Endodermal cell (in vitro differentiated cells): Measurements from ENCODE around the gene LMX1B. TPM values are rescaled to one million over a fixed set of nuclear protein-coding genes. Genes with fewer than 3 reads are reported as not detected.
"Not testable (repeated sequence)": the region's sequence is repeated elsewhere in the genome, so short reads cannot be mapped to it uniquely, and the experiment has no call there.

ENCODE experiments used
- DNase-seq: peaks from one replicate; pipeline ENCODE4 v3.0.0-alpha.2; 2017
- H3K27ac ChIP-seq: 2 replicates; pipeline ENCODE4 v1.5.1; 2013; ENCODE audit warnings: mild to moderate bottlenecking, low read depth, low read length, moderate library complexity
- H3K27me3 ChIP-seq: 2 replicates; pipeline ENCODE4 v1.6.1; 2013; ENCODE audit warnings: mild to moderate bottlenecking, low read length, moderate library complexity; ENCODE audit not compliant: insufficient read depth, control insufficient read depth, poor library complexity, severe bottlenecking
- H3K36me3 ChIP-seq: 2 replicates; pipeline ENCODE4 v1.7.0; 2013; ENCODE audit warnings: mild to moderate bottlenecking, low read length, moderate library complexity; ENCODE audit not compliant: control insufficient read depth, insufficient read depth
- H3K4me1 ChIP-seq: one replicate; pipeline ENCODE4 v1.7.0; 2013; ENCODE audit warnings: low read length; ENCODE audit not compliant: control insufficient read depth, insufficient read depth
- H3K4me3 ChIP-seq: 2 replicates; pipeline ENCODE4 v1.5.1; 2013; ENCODE audit warnings: mild to moderate bottlenecking, low read length, moderate library complexity
- H3K9ac ChIP-seq: 2 replicates; pipeline ENCODE4 v1.6.1; 2013; ENCODE audit warnings: mild to moderate bottlenecking, low read length, moderate library complexity; ENCODE audit not compliant: poor library complexity, severe bottlenecking; ENCODE audit errors: extremely low read depth
- H3K9me3 ChIP-seq: 2 replicates; pipeline ENCODE4 v1.6.1; 2013; ENCODE audit warnings: mild to moderate bottlenecking, low read length, moderate library complexity; ENCODE audit not compliant: control insufficient read depth
- H3K27ac Mint-ChIP-seq: 2 replicates; pipeline ENCODE4 v1.8.0; 2020; ENCODE audit warnings: mixed read lengths
- H3K27me3 Mint-ChIP-seq: 2 replicates; pipeline ENCODE4 v1.8.0; 2021; ENCODE audit warnings: mild to moderate bottlenecking, mixed read lengths; ENCODE audit not compliant: insufficient read depth
- H3K36me3 Mint-ChIP-seq: 2 replicates; pipeline ENCODE4 v1.8.0; 2020; ENCODE audit warnings: low read depth, mixed read lengths
- H3K4me1 Mint-ChIP-seq: 2 replicates; pipeline ENCODE4 v1.8.0; 2020; ENCODE audit warnings: mixed read lengths
- H3K4me3 Mint-ChIP-seq: 2 replicates; pipeline ENCODE4 v1.8.0; 2020; ENCODE audit warnings: mild to moderate bottlenecking, moderate library complexity, mixed read lengths
- H3K9me3 Mint-ChIP-seq: 2 replicates; pipeline ENCODE4 v1.8.0; 2020; ENCODE audit warnings: mild to moderate bottlenecking, mixed read lengths
- CTCF ChIP-seq: fragments of 200-600 bp; sonication (generic); conservative IDR thresholded peaks from 2 replicates; pipeline ENCODE4 v1.5.0; 2021; ENCODE audit warnings: antibody characterized with exemption, mild to moderate bottlenecking
- WGBS, 2 experiments: methylation state at CpG; one replicate each; pipeline versions ENCODE4 v1.1.5 to v1.1.7; 2013; ENCODE audit warnings: missing lambda C conversion rate in 2 of 2, mixed read lengths in 1 of 2; ENCODE audit not compliant: insufficient coverage in 1 of 2, insufficient read length in 1 of 2; 5-methylcytosine and 5-hydroxymethylcytosine counted together
- total RNA-seq, 2 donors: library from RNA; stranded (reverse); fragmentation: NEBNext Ultra II Directional in 1 of 2; extraction: Animal tissue kit (Norgen Biotek cat#: 25700) in 1 of 2; gene quantifications; 2 replicates in 1 of 2; 3 replicates in 1 of 2; pipeline ENCODE4 v1.2.1, GENCODE V29; 2021

The LMX1B gene
- total RNA-seq, 2 donors from 2014 or later = 11.1 to 11.4 TPM

- Mint-ChIP-seq H3K4me3 (no peak overlapping the region), H3K4me1 (peaks cover 14% of the 10 kb centered on the region), H3K27ac (no peak overlapping the region), H3K27me3 (peaks cover 24% of the 10 kb centered on the region), H3K36me3 (no peaks in the 10 kb centered on the region), H3K9me3 (no peaks in the 10 kb centered on the region)
- 88 to 96% methylated on average over 7 to 11 of the region's 11 CpGs for WGBS, 2 experiments
- Histone ChIP-seq H3K4me1 (peaks cover 16% of the 10 kb centered on the region), H3K27ac (no peak overlapping the region), H3K27me3 (no peaks in the 10 kb centered on the region), H3K4me3 (no peak overlapping the region), H3K36me3 (no peaks in the 10 kb centered on the region), H3K9ac (no peak overlapping the region), H3K9me3 (no peaks in the 10 kb centered on the region)
- TF ChIP-seq CTCF = no peak
- DNase-seq = peak; percentile 30
Measured at GRCh38 chr9:126565336-126566128, 48.2 kb upstream of the LMX1B start.

GRCh38 chr9:126569036-126569435 lies 44.7 kb upstream of the LMX1B start:
- no peaks in the 10 kb centered on the region for H3K9me3 ChIP-seq
- no peak overlapping the region for H3K4me3 ChIP-seq
- H3K36me3 Mint-ChIP-seq = no peaks in the 10 kb centered on the region
- no peak overlapping the region for H3K9ac ChIP-seq
- peaks cover 7% of the 10 kb centered on the region for H3K4me1 ChIP-seq
- H3K27ac ChIP-seq = no peak overlapping the region
- TF ChIP-seq CTCF = no peak
- H3K27me3 Mint-ChIP-seq = peaks cover 24% of the 10 kb centered on the region
- H3K27ac Mint-ChIP-seq = no peak overlapping the region
- H3K36me3 ChIP-seq = no peaks in the 10 kb centered on the region
- peaks cover 7% of the 10 kb centered on the region for H3K9me3 Mint-ChIP-seq
- 88% methylated on average over 1 of the region's 1 CpG; no CpG with 5 or more reads in 1 of the 2 experiments for WGBS, 2 experiments
- peaks cover 5% of the 10 kb centered on the region for H3K4me1 Mint-ChIP-seq
- DNase-seq = no peak
- H3K4me3 Mint-ChIP-seq = no peak overlapping the region
- H3K27me3 ChIP-seq = no peaks in the 10 kb centered on the region

GRCh38 chr9:126578029-126578428 lies 35.7 kb upstream of the LMX1B start:
- no peaks in the 10 kb centered on the region for H3K9me3 Mint-ChIP-seq
- DNase-seq = no peak
- no peak overlapping the region for H3K9ac ChIP-seq
- H3K27me3 Mint-ChIP-seq = peaks cover 10% of the 10 kb centered on the region
- 79 to 84% methylated on average over 5 to 6 of the region's 6 CpGs for WGBS, 2 experiments
- no peaks in the 10 kb centered on the region for H3K36me3 Mint-ChIP-seq
- no peaks in the 10 kb centered on the region for H3K36me3 ChIP-seq
- no peak overlapping the region for H3K4me3 ChIP-seq
- no peak overlapping the region for H3K4me3 Mint-ChIP-seq
- H3K4me1 Mint-ChIP-seq = peaks cover 3% of the 10 kb centered on the region
- no peaks in the 10 kb centered on the region for H3K9me3 ChIP-seq
- H3K27ac Mint-ChIP-seq = no peak overlapping the region
- no peak for TF ChIP-seq CTCF
- no peaks in the 10 kb centered on the region for H3K4me1 ChIP-seq
- no peaks in the 10 kb centered on the region for H3K27me3 ChIP-seq
- H3K27ac ChIP-seq = no peak overlapping the region

GRCh38 chr9:126580319-126580718 lies 33.4 kb upstream of the LMX1B start:
- WGBS, 2 experiments = 85 to 100% methylated on average over 2 to 4 of the region's 5 CpGs

More at GRCh38 chr9:126580319-126580718, 33.4 kb upstream of the LMX1B start:
- not testable (repeated sequence) for H3K9me3 Mint-ChIP-seq, H3K4me3 Mint-ChIP-seq, H3K27ac ChIP-seq, H3K4me3 ChIP-seq, H3K36me3 ChIP-seq, H3K9me3 ChIP-seq, H3K4me1 ChIP-seq, H3K27ac Mint-ChIP-seq, H3K36me3 Mint-ChIP-seq, H3K9ac ChIP-seq, H3K4me1 Mint-ChIP-seq, DNase-seq, H3K27me3 ChIP-seq
- peaks cover 13% of the 10 kb centered on the region for H3K27me3 Mint-ChIP-seq
